ENCODE results near the gene TRAPPC6A.

TRAPPC6A gene

DNA sequence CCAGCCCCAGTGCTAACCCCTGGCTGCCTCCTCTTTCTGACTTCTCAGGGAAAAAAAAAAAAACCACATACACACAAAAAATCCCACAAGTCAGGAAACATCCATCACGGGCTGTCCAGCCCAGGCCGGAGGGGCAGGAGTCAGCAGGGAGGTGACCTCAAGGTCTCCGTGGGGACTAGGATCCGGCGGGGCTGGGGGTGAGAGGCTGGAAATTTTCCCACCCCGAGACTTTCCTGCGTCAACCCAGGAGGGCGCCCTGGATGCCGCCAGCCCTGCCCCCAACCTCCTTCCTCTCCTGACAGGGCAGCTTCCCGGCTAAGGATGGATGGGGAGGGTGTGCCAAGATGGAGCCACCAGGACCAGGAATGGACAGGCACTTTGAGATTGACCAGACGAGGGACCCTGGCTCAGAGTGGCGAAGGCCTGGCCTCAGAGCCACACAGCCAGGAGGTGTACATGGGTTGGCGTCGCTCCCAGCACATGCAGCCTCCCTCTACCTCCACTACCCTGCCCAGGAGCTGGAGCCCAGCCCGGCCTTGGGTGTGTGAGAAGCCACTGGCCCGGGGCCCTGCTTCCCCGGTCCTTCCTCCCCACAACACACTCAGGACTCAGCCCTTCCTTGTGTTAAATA lies 33.8 kb upstream of the TRAPPC6A start:
- DNase-seq (ENCODE audit: insufficient read length) (no peak), FAIRE-seq (no peak)
- TF ChIP-seq POLR2A (IDR thresholded peaks at IDR 0.05; ENCODE audit: low read depth, low read length), result no peak
- no peak for TF ChIP-seq TAF1 (IDR thresholded peaks at IDR 0.05; ENCODE audit: borderline replicate concordance, low read depth, low read length)
- no peak for TF ChIP-seq POLR2AphosphoS5 (IDR thresholded peaks at IDR 0.05; ENCODE audit: low read depth, low read length)

GRCh38 chr19:45206328-45206727 lies 28.3 kb upstream of the TRAPPC6A start:
- DNase-seq (ENCODE audit: insufficient read length) (no peak), FAIRE-seq (no peak)
- no peak for TF ChIP-seq POLR2AphosphoS5 (IDR thresholded peaks at IDR 0.05; ENCODE audit: low read depth, low read length)
- no peak for TF ChIP-seq TAF1 (IDR thresholded peaks at IDR 0.05; ENCODE audit: borderline replicate concordance, low read depth, low read length)
- TF ChIP-seq POLR2A (IDR thresholded peaks at IDR 0.05; ENCODE audit: low read depth, low read length), result no peak

- TF ChIP-seq POLR2AphosphoS5 (IDR thresholded peaks at IDR 0.05; ENCODE audit: low read depth, low read length), result no peak
- TF ChIP-seq TAF1 (IDR thresholded peaks at IDR 0.05; ENCODE audit: borderline replicate concordance, low read depth, low read length), result no peak
- no peak for TF ChIP-seq POLR2A (IDR thresholded peaks at IDR 0.05; ENCODE audit: low read depth, low read length)
- FAIRE-seq (no peak), DNase-seq (ENCODE audit: insufficient read length) (no peak)
These were observed 27.8 kb upstream of the TRAPPC6A start for GRCh38 chr19:45205810-45206209.

DNA sequence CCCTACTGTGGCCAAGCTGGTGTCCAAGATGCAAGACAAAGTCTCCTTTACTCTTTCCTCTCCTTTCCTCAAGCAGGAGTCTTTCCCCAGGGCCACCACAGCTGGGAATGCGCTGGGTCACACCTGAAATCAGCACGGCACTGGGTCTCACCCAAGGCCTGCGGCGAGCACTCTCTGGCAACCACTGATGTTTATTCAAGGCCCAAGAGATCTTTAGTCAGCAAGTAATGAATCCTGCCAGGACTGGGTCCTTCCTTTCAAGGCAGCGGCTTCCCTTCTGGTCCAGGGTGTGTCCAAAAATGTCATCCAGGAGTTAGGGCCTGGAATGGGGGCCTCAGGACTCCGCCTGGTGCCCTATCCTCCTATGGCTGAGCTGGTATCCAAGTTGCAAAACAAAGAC lies 24.6 kb upstream of the TRAPPC6A start:
- TF ChIP-seq POLR2AphosphoS5 (IDR thresholded peaks at IDR 0.05; ENCODE audit: low read depth, low read length), result no peak
- TF ChIP-seq TAF1 (IDR thresholded peaks at IDR 0.05; ENCODE audit: borderline replicate concordance, low read depth, low read length), result no peak
- TF ChIP-seq POLR2A (IDR thresholded peaks at IDR 0.05; ENCODE audit: low read depth, low read length), result no peak
- no peak for FAIRE-seq
- no peak for DNase-seq (ENCODE audit: insufficient read length)

DNA sequence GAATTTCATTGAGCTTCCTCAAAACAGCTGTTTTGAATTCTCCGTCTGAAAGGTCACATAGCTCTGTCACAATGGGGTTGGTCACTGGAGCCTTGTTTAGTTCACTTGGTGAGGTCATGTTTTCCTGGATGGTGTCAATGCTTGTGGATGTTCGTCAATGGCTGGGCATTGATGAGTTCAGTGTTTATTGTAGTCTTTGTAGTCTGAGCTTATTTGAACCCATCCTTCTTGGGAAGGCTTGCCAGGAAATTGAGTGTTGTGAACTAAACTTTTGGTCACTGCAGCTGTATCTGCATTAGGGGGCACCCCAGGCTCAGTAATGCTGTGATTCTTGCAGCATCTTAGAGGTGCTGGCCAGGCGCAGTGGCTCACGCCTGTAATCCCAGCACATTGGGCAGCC lies 22.5 kb upstream of the TRAPPC6A start:
- no peak for FAIRE-seq
- TF ChIP-seq POLR2AphosphoS5 (IDR thresholded peaks at IDR 0.05; ENCODE audit: low read depth, low read length), result no peak
- no peak for TF ChIP-seq TAF1 (IDR thresholded peaks at IDR 0.05; ENCODE audit: borderline replicate concordance, low read depth, low read length)
- TF ChIP-seq POLR2A (IDR thresholded peaks at IDR 0.05; ENCODE audit: low read depth, low read length), result no peak
- DNase-seq (ENCODE audit: insufficient read length), result no peak

DNA sequence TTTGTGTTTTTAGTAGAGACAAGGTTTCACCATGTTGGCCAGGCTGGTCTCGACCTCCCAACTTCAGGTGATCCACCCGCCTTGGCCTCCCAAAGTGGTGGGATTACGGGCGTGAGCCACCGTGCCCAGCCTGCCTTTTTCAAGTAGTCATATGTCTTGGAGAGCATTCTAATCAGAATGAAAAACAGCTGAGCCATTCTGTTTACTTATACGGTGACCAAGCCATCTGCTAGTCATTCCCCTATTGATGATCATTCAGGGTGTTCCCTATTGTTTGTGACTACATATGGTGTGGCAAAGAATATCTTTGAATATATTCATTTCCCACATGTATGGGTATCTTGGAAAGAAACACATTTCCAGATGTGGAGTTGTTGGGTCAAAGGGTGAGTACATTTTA lies 17.7 kb upstream of the TRAPPC6A start:
- FAIRE-seq (no peak), DNase-seq (ENCODE audit: insufficient read length) (no peak)
- TF ChIP-seq POLR2A (IDR thresholded peaks at IDR 0.05; ENCODE audit: low read depth, low read length) (no peak), POLR2AphosphoS5 (IDR thresholded peaks at IDR 0.05; ENCODE audit: low read depth, low read length) (no peak), TAF1 (IDR thresholded peaks at IDR 0.05; ENCODE audit: borderline replicate concordance, low read depth, low read length) (no peak)

- no peak for FAIRE-seq
- no peak for DNase-seq (ENCODE audit: insufficient read length)
- TF ChIP-seq POLR2A (IDR thresholded peaks at IDR 0.05; ENCODE audit: low read depth, low read length), result no peak
- TF ChIP-seq POLR2AphosphoS5 (IDR thresholded peaks at IDR 0.05; ENCODE audit: low read depth, low read length), result no peak
- no peak for TF ChIP-seq TAF1 (IDR thresholded peaks at IDR 0.05; ENCODE audit: borderline replicate concordance, low read depth, low read length)
These were observed 13.3 kb upstream of the TRAPPC6A start for GRCh38 chr19:45191375-45191774.

DNA sequence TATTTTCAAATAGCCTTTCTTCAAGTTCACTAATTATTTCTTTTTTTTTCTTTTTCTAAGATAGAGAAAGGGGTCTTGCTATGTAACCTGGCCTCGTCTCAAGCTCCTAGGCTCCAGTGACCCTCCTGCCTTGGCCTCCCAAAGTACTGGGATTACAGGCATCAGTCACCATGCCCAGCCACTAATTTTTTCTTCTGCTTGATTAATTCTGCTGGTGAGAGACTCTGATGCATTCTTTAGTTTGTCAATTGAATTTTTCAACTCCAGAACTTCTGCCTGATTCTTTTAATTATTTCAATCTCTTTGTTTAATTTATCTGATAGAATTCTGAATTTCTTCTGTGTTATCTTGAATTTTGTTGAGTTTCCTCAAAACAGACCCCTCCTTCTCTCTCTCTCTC lies 11.9 kb upstream of the TRAPPC6A start:
- DNase-seq (ENCODE audit: insufficient read length) (no peak), FAIRE-seq (no peak)
- TF ChIP-seq POLR2A (IDR thresholded peaks at IDR 0.05; ENCODE audit: low read depth, low read length) (no peak), TAF1 (IDR thresholded peaks at IDR 0.05; ENCODE audit: borderline replicate concordance, low read depth, low read length) (no peak), POLR2AphosphoS5 (IDR thresholded peaks at IDR 0.05; ENCODE audit: low read depth, low read length) (no peak)

- FAIRE-seq (peak; percentile 66), DNase-seq (ENCODE audit: insufficient read length) (no peak)
These were observed 9.5 kb upstream of the TRAPPC6A start for GRCh38 chr19:45187421-45188100.

GRCh38 chr19:45186509-45187334 lies 8.7 kb upstream of the TRAPPC6A start:
- TF ChIP-seq POLR2A (IDR thresholded peaks at IDR 0.05; ENCODE audit: low read depth, low read length) (no peak), POLR2AphosphoS5 (IDR thresholded peaks at IDR 0.05; ENCODE audit: low read depth, low read length) (no peak), TAF1 (IDR thresholded peaks at IDR 0.05; ENCODE audit: borderline replicate concordance, low read depth, low read length) (no peak)
- FAIRE-seq, result no peak
- DNase-seq (ENCODE audit: insufficient read length), result no peak

More at GRCh38 chr19:45187421-45188100, 9.5 kb upstream of the TRAPPC6A start:
- no peak for TF ChIP-seq TAF1 (IDR thresholded peaks at IDR 0.05; ENCODE audit: borderline replicate concordance, low read depth, low read length)
- TF ChIP-seq POLR2A (IDR thresholded peaks at IDR 0.05; ENCODE audit: low read depth, low read length), result no peak
- no peak for TF ChIP-seq POLR2AphosphoS5 (IDR thresholded peaks at IDR 0.05; ENCODE audit: low read depth, low read length)

DNA sequence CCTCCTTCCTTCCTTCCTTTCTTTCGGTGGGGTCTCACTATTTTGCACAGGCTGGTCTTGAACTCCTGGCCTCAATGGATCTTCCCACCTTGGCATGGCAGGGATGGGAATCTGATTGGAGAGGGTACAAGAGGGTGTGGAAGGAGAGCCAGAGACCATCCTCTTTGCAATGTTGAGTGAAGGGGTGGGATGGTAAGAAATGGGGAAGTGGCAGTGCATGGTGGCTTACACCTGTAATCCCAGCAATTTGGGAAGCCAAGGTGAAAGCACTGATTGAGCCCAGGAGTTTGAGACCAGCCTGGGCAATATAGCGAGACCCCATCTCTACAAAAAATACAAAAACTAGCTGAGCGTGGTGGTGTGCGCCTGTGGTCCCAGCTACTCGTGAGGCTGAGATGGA lies 6.1 kb upstream of the TRAPPC6A start:
- DNase-seq (ENCODE audit: insufficient read length) (no peak), FAIRE-seq (no peak)
- TF ChIP-seq POLR2A (IDR thresholded peaks at IDR 0.05; ENCODE audit: low read depth, low read length) (no peak), TAF1 (IDR thresholded peaks at IDR 0.05; ENCODE audit: borderline replicate concordance, low read depth, low read length) (no peak), POLR2AphosphoS5 (IDR thresholded peaks at IDR 0.05; ENCODE audit: low read depth, low read length) (no peak)

All from GM12892 (cell line).